ENCODE data around the gene LITAFD.

LITAFD gene

DNA sequence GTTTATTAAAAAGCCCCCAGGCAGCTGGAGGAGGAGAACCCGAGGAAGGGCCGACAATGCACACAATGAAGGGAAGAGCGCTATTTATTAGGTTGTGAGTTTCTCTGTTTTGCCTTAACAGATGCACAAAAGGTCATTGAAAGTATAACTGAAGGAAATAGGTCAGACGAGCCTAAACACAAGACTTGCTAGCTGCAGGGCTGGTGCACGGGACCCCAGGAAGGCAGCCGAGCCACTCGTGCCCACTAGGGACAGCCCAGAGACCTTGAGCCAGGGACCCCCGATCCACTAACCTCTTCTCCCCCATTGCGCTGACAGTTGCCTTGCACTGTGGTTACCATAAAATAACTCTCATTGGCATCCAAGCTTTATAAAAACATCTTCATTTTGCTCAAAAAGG lies 11.3 kb downstream of the LITAFD start:
- ChIA-PET POLR2A (no interaction called here), CTCF (interaction anchor here (1.3 to 4.1 kb wide), 3 partner anchors 13 to 116 kb away, joined by 3 to 39 read pairs (median 10); no protein-coding TSS in a partner anchor)
- H3K4me3 ChIP-seq (ENCODE audit: low read depth, low read length), result no peak overlapping the region
- no peak for DNase-seq (ENCODE audit: low read depth, low spot score)
- TF ChIP-seq, protein P1, sequence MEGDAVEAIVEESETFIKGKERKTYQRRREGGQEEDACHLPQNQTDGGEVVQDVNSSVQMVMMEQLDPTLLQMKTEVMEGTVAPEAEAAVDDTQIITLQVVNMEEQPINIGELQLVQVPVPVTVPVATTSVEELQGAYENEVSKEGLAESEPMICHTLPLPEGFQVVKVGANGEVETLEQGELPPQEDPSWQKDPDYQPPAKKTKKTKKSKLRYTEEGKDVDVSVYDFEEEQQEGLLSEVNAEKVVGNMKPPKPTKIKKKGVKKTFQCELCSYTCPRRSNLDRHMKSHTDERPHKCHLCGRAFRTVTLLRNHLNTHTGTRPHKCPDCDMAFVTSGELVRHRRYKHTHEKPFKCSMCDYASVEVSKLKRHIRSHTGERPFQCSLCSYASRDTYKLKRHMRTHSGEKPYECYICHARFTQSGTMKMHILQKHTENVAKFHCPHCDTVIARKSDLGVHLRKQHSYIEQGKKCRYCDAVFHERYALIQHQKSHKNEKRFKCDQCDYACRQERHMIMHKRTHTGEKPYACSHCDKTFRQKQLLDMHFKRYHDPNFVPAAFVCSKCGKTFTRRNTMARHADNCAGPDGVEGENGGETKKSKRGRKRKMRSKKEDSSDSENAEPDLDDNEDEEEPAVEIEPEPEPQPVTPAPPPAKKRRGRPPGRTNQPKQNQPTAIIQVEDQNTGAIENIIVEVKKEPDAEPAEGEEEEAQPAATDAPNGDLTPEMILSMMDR (IDR thresholded peaks at IDR 0.05; ENCODE audit: insufficient read depth, low read length, missing control alignments), result no peak

GRCh38 chr16:8893976-8894690 lies 12.0 kb downstream of the LITAFD start:
- TF ChIP-seq, protein P1 (IDR thresholded peaks at IDR 0.05; ENCODE audit: insufficient read depth, low read length, missing control alignments), result no peak
- ChIA-PET POLR2A (interaction anchor here (0.7 kb wide), 1 partner anchor 25 kb away, joined by 3 read pairs; the partner anchor contains the start of gene CARHSP1), CTCF (interaction anchor here (0.6 to 4.1 kb wide), 5 partner anchors 14 to 115 kb away, joined by 3 to 39 read pairs (median 10); no protein-coding TSS in a partner anchor)
- H3K4me3 ChIP-seq (ENCODE audit: low read depth, low read length), result no peak overlapping the region
- no peak for DNase-seq (ENCODE audit: low read depth, low spot score)

- TF ChIP-seq, protein P1 (IDR thresholded peaks at IDR 0.05; ENCODE audit: insufficient read depth, low read length, missing control alignments), result no peak
- POLR2A ChIA-PET, result no interaction called here
- no peak for DNase-seq (ENCODE audit: low read depth, low spot score)
- CTCF ChIA-PET, result interaction anchor here (1.3 to 4.1 kb wide), 5 partner anchors 14 to 114 kb away, joined by 3 to 39 read pairs (median 12); partner anchors contain the start of gene LITAFD
- no peak overlapping the region for H3K4me3 ChIP-seq (ENCODE audit: low read depth, low read length)
Observed at GRCh38 chr16:8894736-8895334, 12.7 kb downstream of the LITAFD start.

GRCh38 chr16:8898660-8899318 lies 16.6 kb downstream of the LITAFD start:
- DNase-seq (ENCODE audit: low read depth, low spot score), result no peak
- TF ChIP-seq, protein P1 (IDR thresholded peaks at IDR 0.05; ENCODE audit: insufficient read depth, low read length, missing control alignments), result no peak
- ChIA-PET CTCF (interaction anchor here (0.7 to 7.7 kb wide), 5 partner anchors 19 to 235 kb away, joined by 3 to 44 read pairs (median 17); partner anchors contain the start of gene LITAFD), POLR2A (no interaction called here)
- no peak overlapping the region for H3K4me3 ChIP-seq (ENCODE audit: low read depth, low read length)

DNA sequence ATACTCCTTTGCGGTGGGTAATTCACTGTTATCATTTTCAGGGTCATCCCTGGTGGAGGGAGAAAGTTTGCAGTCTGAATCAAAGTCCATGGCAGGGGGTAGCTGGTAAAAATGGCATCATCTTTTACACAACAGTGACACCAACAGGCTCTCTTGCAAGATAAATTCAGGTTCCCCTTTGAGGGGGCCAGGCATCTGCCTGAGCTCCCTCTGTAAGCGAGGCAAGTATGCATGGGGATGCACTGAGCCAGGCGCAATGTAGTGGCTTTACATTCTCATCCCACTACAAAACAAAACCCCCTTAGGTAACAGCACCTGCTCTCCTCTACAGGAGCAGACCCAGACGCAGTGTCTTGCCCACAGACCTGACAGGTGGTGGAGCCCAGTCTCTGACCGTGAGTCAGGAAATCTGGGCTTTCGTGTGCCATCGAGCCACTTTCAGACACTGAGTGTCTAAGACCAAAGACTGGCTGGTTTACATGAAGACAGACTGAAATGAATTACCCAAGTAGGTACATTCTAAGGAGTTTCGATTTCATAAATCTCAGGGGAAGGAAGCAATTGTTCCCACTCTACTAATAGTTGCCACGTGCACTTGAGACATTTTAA lies 17.7 kb downstream of the LITAFD start:
- ChIA-PET CTCF (interaction anchor here (1.5 to 7.7 kb wide), 3 partner anchors 9 to 109 kb away, joined by 3 to 44 read pairs (median 17); partner anchors contain the start of gene LITAFD), POLR2A (no interaction called here)
- no peak for DNase-seq (ENCODE audit: low read depth, low spot score)
- TF ChIP-seq, protein P1 (IDR thresholded peaks at IDR 0.05; ENCODE audit: insufficient read depth, low read length, missing control alignments), result no peak
- H3K4me3 ChIP-seq (ENCODE audit: low read depth, low read length), result no peak overlapping the region
